ENCODE measurements around the gene TRIM67. TPM values are rescaled to one million over a fixed set of nuclear protein-coding genes. Genes with fewer than 3 reads are reported as not detected.

The TRIM67 gene
- total and polyA plus RNA-seq, 9 of the 15 experiments (the other 6 are each of a cell fraction or from before 2014, with no cell fraction given), result 0.04 to 0.60 (median 0.31) TPM

DNA sequence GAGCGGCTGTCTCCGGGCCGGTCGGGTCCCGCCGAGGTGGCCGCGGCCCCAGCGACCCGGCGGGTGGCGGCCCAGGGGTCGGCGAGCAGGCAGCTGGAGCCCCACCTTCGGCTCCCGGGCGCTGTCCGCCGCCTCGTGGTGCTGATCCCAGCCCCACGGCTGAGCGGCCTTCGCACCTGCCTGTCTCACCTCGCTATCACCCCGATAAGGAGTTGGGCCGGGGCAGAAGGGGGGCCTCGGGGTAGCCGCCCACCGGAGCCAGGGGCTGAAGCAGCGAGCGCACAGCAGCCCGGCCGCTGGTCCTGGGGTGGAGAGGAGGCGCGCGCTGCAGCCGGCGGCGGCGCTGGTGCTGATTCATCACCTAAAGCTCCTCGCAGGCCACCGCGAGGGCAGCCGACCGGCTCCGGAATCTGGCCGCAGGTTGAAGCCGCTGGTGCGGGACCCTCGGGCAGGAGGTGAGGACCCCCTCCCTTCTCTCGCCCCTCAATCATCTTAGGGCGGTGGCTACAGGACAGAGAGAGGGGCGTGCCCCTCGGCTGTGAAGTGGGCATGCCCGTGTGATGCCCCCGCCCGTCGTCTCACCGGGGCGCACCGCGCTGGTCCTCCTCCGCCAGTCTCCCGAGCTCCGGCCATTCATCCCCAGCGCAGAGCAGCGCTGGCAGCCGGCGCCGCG lies 575 bp downstream of the TRIM67 start (continued):
- TF ChIP-seq, protein P1, sequence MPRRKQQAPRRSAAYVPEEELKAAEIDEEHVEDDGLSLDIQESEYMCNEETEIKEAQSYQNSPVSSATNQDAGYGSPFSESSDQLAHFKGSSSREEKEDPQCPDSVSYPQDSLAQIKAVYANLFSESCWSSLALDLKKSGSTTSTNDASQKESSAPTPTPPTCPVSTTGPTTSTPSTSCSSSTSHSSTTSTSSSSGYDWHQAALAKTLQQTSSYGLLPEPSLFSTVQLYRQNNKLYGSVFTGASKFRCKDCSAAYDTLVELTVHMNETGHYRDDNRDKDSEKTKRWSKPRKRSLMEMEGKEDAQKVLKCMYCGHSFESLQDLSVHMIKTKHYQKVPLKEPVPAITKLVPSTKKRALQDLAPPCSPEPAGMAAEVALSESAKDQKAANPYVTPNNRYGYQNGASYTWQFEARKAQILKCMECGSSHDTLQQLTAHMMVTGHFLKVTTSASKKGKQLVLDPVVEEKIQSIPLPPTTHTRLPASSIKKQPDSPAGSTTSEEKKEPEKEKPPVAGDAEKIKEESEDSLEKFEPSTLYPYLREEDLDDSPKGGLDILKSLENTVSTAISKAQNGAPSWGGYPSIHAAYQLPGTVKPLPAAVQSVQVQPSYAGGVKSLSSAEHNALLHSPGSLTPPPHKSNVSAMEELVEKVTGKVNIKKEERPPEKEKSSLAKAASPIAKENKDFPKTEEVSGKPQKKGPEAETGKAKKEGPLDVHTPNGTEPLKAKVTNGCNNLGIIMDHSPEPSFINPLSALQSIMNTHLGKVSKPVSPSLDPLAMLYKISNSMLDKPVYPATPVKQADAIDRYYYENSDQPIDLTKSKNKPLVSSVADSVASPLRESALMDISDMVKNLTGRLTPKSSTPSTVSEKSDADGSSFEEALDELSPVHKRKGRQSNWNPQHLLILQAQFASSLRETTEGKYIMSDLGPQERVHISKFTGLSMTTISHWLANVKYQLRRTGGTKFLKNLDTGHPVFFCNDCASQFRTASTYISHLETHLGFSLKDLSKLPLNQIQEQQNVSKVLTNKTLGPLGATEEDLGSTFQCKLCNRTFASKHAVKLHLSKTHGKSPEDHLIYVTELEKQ (CRISPR knock-in tag; IDR thresholded peaks at IDR 0.05), result no peak
- TF ChIP-seq ZNF717 (CRISPR knock-in tag; IDR thresholded peaks at IDR 0.05), result no peak
- peak; percentile 74 for TF ChIP-seq HNRNPK (IDR thresholded peaks at IDR 0.05; ENCODE audit: low read depth, low read length, poor library complexity, severe bottlenecking)
- no peak for TF ChIP-seq JUN (IDR thresholded peaks at IDR 0.05; ENCODE audit: borderline replicate concordance, low read depth, low read length)
- peak; percentile 76; the same call in 1 of the 2 replicates for TF ChIP-seq JUN (CRISPR knock-in tag; IDR thresholded peaks at IDR 0.05; ENCODE audit: borderline replicate concordance)
- TF ChIP-seq ZNF668 (CRISPR knock-in tag; IDR thresholded peaks at IDR 0.05), result no peak
- TF ChIP-seq, protein P2, sequence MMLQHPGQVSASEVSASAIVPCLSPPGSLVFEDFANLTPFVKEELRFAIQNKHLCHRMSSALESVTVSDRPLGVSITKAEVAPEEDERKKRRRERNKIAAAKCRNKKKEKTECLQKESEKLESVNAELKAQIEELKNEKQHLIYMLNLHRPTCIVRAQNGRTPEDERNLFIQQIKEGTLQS (IDR thresholded peaks at IDR 0.05), result no peak
- TF ChIP-seq, protein P2 (CRISPR knock-in tag; conservative IDR thresholded peaks at IDR 0.05), result 0 out of 2 replicates have a peak, but pooled peaks have one; percentile 24
- no peak for TF ChIP-seq LCOR (CRISPR knock-in tag; IDR thresholded peaks at IDR 0.05)
- TF ChIP-seq STAT5A (IDR thresholded peaks at IDR 0.05; ENCODE audit: borderline replicate concordance, low read length), result no peak
- no peak for TF ChIP-seq PHF8 (IDR thresholded peaks at IDR 0.05; ENCODE audit: borderline replicate concordance, low read length)
- TF ChIP-seq KDM1A (IDR thresholded peaks at IDR 0.05), result no peak
- TF ChIP-seq, protein P3, sequence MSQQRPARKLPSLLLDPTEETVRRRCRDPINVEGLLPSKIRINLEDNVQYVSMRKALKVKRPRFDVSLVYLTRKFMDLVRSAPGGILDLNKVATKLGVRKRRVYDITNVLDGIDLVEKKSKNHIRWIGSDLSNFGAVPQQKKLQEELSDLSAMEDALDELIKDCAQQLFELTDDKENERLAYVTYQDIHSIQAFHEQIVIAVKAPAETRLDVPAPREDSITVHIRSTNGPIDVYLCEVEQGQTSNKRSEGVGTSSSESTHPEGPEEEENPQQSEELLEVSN (IDR thresholded peaks at IDR 0.05; ENCODE audit: borderline replicate concordance in 1 of 2, extremely low read depth in 1 of 2, insufficient read depth in 1 of 2, insufficient read length in 1 of 2, low read depth in 1 of 2, low read length in 1 of 2, poor library complexity in 1 of 2, severe bottlenecking in 1 of 2), result peak in 1 of 2 experiments; percentile 64
- TF ChIP-seq ZNF347 (CRISPR knock-in tag; IDR thresholded peaks at IDR 0.05; ENCODE audit: low read depth), result no peak
- peak; percentile 79 for TF ChIP-seq ZNF316 (IDR thresholded peaks at IDR 0.05)
- TF ChIP-seq, protein P4, sequence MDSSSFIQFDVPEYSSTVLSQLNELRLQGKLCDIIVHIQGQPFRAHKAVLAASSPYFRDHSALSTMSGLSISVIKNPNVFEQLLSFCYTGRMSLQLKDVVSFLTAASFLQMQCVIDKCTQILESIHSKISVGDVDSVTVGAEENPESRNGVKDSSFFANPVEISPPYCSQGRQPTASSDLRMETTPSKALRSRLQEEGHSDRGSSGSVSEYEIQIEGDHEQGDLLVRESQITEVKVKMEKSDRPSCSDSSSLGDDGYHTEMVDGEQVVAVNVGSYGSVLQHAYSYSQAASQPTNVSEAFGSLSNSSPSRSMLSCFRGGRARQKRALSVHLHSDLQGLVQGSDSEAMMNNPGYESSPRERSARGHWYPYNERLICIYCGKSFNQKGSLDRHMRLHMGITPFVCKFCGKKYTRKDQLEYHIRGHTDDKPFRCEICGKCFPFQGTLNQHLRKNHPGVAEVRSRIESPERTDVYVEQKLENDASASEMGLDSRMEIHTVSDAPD (CRISPR knock-in tag; IDR thresholded peaks at IDR 0.05), result no peak
- TF ChIP-seq PCBP1 (IDR thresholded peaks at IDR 0.05; ENCODE audit: low read depth, low read length, poor library complexity, severe bottlenecking), result peak; percentile 44
- TF ChIP-seq CEBPG (CRISPR knock-in tag; IDR thresholded peaks at IDR 0.05), result no peak
- no peak for TF ChIP-seq CEBPG (tag; conservative IDR thresholded peaks at IDR 0.05 in 1 of 2, IDR thresholded peaks at IDR 0.05 in 1 of 2)
- TF ChIP-seq ZKSCAN8 (CRISPR knock-in tag; IDR thresholded peaks at IDR 0.05), result no peak

Measured in K562 (cell line).